ENCODE measurements around the gene LSM10.

- TF ChIP-seq POLR2AphosphoS5 (IDR thresholded peaks at IDR 0.05; ENCODE audit: insufficient read depth in 1 of 2, low read depth in 1 of 2) (no peak), CTCF (IDR thresholded peaks at IDR 0.05) (no peak)
Observed at GRCh38 chr1:36408479-36408878, 10.8 kb upstream of the LSM10 start.

All from vagina (tissue), 2 donors.